Testis (tissue), 3 donors: ENCODE measurements around the gene SLC22A6. TPM values are rescaled to one million over a fixed set of nuclear protein-coding genes. Genes with fewer than 3 reads are reported as not detected.

ENCODE experiments used
- DNase-seq: peaks from one replicate; pipeline ENCODE4 v3.0.0-alpha.2; 2019
- H3K27ac ChIP-seq, 2 donors: fragments of 200-600 bp; sonication (generic); one replicate each; pipeline ENCODE4 v1.5.1; 2019
- H3K27me3 ChIP-seq: fragments of 200-600 bp; sonication (generic); one replicate; pipeline ENCODE4 v1.5.1; 2019
- H3K36me3 ChIP-seq: fragments of 200-600 bp; sonication (generic); one replicate; pipeline ENCODE4 v1.5.1; 2017; ENCODE audit warnings: low read depth; ENCODE audit errors: missing control alignments
- H3K4me1 ChIP-seq: fragments of 200-600 bp; sonication (generic); one replicate; pipeline ENCODE4 v1.5.1; 2019
- H3K4me3 ChIP-seq, 2 donors: fragments of 200-600 bp; sonication (generic); one replicate each; pipeline ENCODE4 v1.5.1; 2017 to 2019
- H3K9me3 ChIP-seq: fragments of 200-600 bp; sonication (generic); one replicate; pipeline ENCODE4 v1.5.1; 2017
- POLR2A ChIP-seq: fragments of 450-650 bp; IDR thresholded peaks from one replicate; pipeline ENCODE4 v1.6.1; 2017; ENCODE audit warnings: antibody characterized with exemption, mild to moderate bottlenecking, moderate library complexity
- WGBS, 2 donors: methylation state at CpG; one replicate each; pipeline ENCODE4 v1.1.5; 2018; 5-methylcytosine and 5-hydroxymethylcytosine counted together
- intact Hi-C: fragments of 100-400 bp; cut with DNase I; formaldehyde crosslinking; loops from one replicate; pipeline ENCODE4 v1.15.1; 2023; ENCODE audit warnings: low total_unique reads
- polyA plus RNA-seq: library from polyadenylated mRNA; stranded (reverse); fragments of 350-450 nt; fragmentation: Illumina TruSeq; extraction: RNeasy Lipid Tissue Mini Kit (QIAGEN cat#74804); gene quantifications from one replicate; pipeline ENCODE4 v1.2.3, GENCODE V29; 2014; ENCODE audit warnings: low read depth, low replicate concordance; ENCODE audit not compliant: insufficient read depth
- total RNA-seq, 2 donors: library from RNA; depleted of rRNA; stranded (reverse); fragments of >200 nt; gene quantifications; one replicate each; pipeline ENCODE4 v1.2.3, GENCODE V29; 2016
- TF ChIP-seq, protein P1 (sequence below), 3 experiments: fragments of 450-650 bp in 2 of 3; fragments of 200-600 bp in 1 of 3; sonication (generic) in 1 of 3; IDR thresholded peaks; one replicate each; pipeline ENCODE4 v1.5.1; 2016 to 2019; ENCODE audit warnings: antibody characterized with exemption in 3 of 3, mild to moderate bottlenecking in 2 of 3, moderate library complexity in 1 of 3

SLC22A6 gene
- total and polyA plus RNA-seq, 3 donors from 2014 or later = not detected

GRCh38 chr11:62961017-62961570 is 23.7 kb downstream of the SLC22A6 start:
- H3K27me3 ChIP-seq = no peaks in the 10 kb centered on the region
- H3K9me3 ChIP-seq = no peaks in the 10 kb centered on the region
- no peaks in the 10 kb centered on the region for H3K36me3 ChIP-seq
- no peak overlapping the region for H3K4me3 ChIP-seq
- intact Hi-C loops = no loop called here
- 75 to 97% methylated on average over 4 of the region's 4 CpGs for WGBS, 2 donors
- DNase-seq = no peak
- TF ChIP-seq, protein P1, sequence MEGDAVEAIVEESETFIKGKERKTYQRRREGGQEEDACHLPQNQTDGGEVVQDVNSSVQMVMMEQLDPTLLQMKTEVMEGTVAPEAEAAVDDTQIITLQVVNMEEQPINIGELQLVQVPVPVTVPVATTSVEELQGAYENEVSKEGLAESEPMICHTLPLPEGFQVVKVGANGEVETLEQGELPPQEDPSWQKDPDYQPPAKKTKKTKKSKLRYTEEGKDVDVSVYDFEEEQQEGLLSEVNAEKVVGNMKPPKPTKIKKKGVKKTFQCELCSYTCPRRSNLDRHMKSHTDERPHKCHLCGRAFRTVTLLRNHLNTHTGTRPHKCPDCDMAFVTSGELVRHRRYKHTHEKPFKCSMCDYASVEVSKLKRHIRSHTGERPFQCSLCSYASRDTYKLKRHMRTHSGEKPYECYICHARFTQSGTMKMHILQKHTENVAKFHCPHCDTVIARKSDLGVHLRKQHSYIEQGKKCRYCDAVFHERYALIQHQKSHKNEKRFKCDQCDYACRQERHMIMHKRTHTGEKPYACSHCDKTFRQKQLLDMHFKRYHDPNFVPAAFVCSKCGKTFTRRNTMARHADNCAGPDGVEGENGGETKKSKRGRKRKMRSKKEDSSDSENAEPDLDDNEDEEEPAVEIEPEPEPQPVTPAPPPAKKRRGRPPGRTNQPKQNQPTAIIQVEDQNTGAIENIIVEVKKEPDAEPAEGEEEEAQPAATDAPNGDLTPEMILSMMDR (IDR thresholded peaks at IDR 0.05) = no peak
- TF ChIP-seq POLR2A = no peak
- no peak overlapping the region for H3K27ac ChIP-seq
- H3K4me1 ChIP-seq = no peaks in the 10 kb centered on the region

DNA sequence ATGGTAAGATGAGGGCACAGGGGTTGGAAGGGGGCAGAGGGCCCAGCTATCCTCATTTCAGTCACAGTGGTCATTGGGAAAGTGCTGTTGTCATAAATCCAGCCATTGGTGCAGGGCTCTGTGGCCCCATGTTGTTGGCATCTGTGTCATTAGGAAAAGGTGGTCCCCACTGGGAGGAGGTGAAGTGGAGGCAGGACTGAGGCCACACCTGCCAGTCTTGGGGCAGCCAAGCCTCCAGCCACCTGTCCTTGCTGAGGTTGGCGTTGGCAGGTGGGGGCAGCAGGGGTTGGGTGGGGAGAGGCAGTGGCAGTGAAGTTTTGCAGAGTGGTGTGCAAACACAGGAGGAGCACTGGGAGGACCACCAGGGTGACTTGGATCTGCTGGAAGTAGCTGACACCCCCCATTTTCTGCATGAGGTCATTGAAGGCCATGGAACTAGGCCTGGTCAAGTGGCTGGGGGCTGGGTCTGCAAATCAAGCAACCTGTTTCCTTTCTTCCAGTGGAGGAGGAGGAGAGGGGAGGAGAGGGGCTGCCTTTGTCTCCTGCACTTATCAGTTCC is 25.3 kb downstream of the SLC22A6 start:
- Histone ChIP-seq H3K4me1 (no peaks in the 10 kb centered on the region), H3K4me3 (no peak overlapping the region), H3K27ac (no peak overlapping the region), H3K27me3 (no peaks in the 10 kb centered on the region), H3K9me3 (no peaks in the 10 kb centered on the region), H3K36me3 (no peaks in the 10 kb centered on the region)
- WGBS, 2 donors = 100% methylated on average over 1 of the region's 1 CpG
- TF ChIP-seq, protein P1 (IDR thresholded peaks at IDR 0.05) = no peak
- TF ChIP-seq POLR2A = no peak
- intact Hi-C loops = no loop called here
- DNase-seq = no peak

DNA sequence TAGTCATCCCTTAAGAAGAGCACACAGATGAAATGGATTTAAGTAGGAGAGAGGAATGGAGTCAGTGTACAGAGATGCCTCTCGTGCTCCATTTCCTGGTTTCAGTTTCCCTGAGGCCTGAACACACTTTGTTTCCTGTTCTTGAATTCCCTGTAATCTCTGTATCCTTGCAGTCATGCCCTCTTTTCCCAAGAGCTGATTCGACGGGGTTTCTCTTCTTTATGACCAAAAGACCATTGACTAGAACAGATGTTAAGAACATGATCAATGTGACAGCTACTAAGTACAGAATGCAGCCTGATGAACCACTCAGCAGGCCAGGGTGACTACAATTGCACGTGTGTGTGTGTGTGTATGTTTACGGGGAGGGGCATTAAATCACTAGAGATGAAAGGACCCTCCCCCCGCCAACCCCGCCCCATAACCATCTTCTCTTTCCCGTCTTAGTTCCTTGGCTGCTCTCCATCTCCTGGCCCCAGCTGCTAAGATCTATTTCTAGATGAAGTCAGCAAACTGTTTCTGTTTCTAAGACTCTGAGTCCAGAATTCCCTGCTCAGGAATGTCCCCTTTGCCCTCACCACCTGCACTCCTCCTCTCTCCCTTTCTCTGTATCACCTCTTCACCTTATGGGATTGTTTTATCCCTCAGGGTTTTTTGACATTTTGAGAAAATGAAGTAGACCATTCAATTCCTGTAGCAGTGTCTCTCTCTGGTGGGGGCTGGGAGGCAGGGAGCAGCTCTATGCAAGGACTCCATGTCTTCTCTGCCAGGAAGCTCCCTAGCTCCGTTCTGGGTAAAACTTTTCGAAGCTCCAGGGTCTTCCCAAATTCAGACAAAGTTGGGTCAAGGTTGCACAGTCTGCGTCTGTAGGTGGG is 26.0 kb downstream of the SLC22A6 start:
- intact Hi-C loops = no loop called here
- no peaks in the 10 kb centered on the region for H3K4me1 ChIP-seq
- no peaks in the 10 kb centered on the region for H3K27me3 ChIP-seq
- no peak for TF ChIP-seq POLR2A
- TF ChIP-seq, protein P1 (IDR thresholded peaks at IDR 0.05) = no peak
- 38 to 42% methylated on average over 11 of the region's 11 CpGs for WGBS, 2 donors
- H3K4me3 ChIP-seq = no peak overlapping the region
- H3K9me3 ChIP-seq = no peaks in the 10 kb centered on the region
- DNase-seq = no peak
- H3K36me3 ChIP-seq = no peaks in the 10 kb centered on the region
- H3K27ac ChIP-seq = no peak overlapping the region

DNA sequence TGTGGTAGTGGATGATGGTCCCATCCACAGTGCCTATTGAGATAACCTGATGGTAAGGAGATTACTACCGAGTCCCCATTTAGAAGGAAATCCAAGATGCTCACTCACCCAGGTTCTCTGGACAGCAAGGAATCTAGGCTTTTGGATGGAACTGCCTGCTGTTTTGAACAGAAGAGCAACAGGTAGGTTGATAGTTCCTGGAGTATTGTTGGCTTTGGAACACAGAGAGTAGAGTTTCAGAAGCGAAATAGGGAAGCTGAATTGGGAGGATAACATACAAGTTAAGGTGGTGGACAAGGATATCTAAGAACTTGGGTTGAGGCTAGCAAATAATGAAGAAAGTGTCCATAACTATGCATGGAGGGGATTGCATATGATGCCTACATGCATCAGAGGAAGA is 27.6 kb downstream of the SLC22A6 start:
- H3K4me3 ChIP-seq = no peak overlapping the region
- H3K27me3 ChIP-seq = no peaks in the 10 kb centered on the region
- WGBS, 2 donors = 94 to 95% methylated on average over 2 of the region's 2 CpGs
- TF ChIP-seq, protein P1 (IDR thresholded peaks at IDR 0.05) = no peak
- no peak for TF ChIP-seq POLR2A
- no peaks in the 10 kb centered on the region for H3K9me3 ChIP-seq
- H3K36me3 ChIP-seq = no peaks in the 10 kb centered on the region
- intact Hi-C loops = no loop called here
- no peak for DNase-seq
- no peak overlapping the region for H3K27ac ChIP-seq
- no peaks in the 10 kb centered on the region for H3K4me1 ChIP-seq
